BLaER1 treated with 17β-estradiol and CSF1 and Interleukin-3, amounts not matched to agents 10 nM and 100 nM (cell line): ENCODE data around the gene DDR1.
"Not testable (repeated sequence)": the region's sequence is repeated elsewhere in the genome, so short reads cannot be mapped to it uniquely, and the experiment has no call there.

Experiments
- H3K27ac ChIP-seq, 11 experiments: shearing (Covaris generic); formaldehyde crosslinking; 2 replicates each; pipeline ENCODE4 v1.8.1; 2022
- H3K27me3 ChIP-seq, 11 experiments: shearing (Covaris generic); formaldehyde crosslinking; 2 replicates each; pipeline ENCODE4 v1.8.1; 2022
- H3K36me3 ChIP-seq, 11 experiments: shearing (Covaris generic); formaldehyde crosslinking; 2 replicates each; pipeline ENCODE4 v1.8.1; 2022
- H3K4me1 ChIP-seq, 10 experiments: shearing (Covaris generic); formaldehyde crosslinking; 2 replicates each; pipeline ENCODE4 v1.8.1; 2022
- H3K4me2 ChIP-seq, 11 experiments: shearing (Covaris generic); formaldehyde crosslinking; 2 replicates each; pipeline ENCODE4 v1.8.1; 2022
- H3K4me3 ChIP-seq, 10 experiments: shearing (Covaris generic); formaldehyde crosslinking; 2 replicates each; pipeline ENCODE4 v1.8.1; 2022
- H3K9ac ChIP-seq, 11 experiments: shearing (Covaris generic); formaldehyde crosslinking; 2 replicates each; pipeline ENCODE4 v1.8.1; 2022
- H3K9me3 ChIP-seq, 11 experiments: shearing (Covaris generic); formaldehyde crosslinking; replicated peaks in 1 of 11; 2 replicates each; pipeline ENCODE4 v1.8.1; 2022
- H4K20me1 ChIP-seq, 11 experiments: shearing (Covaris generic); formaldehyde crosslinking; 2 replicates each; pipeline ENCODE4 v1.8.1; 2022
- Cebpa-rat ChIP-seq, 11 experiments: shearing (Covaris generic); IDR thresholded peaks; 2 replicates each; pipeline ENCODE4 v1.8.1; 2022

Gene DDR1

DNA sequence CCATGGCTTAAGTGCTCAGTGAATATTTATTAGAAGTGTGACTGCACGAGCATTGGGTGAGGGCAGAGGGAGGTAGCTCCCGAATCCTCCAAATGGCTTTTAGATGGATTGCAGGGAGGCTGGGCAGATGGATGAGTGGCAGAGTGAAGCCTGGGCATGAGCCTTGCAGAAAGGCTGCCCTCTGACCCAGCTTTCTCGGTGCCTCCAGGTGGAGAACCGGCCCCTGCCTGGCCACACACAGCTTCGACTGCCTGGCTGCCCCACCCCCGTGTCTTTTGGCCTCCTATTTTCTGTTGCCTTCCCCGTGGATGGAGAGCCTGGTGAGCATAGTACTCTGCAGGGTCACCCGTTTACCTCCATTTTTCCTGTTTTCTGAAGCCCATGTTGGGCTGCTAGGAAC is 33.2 kb downstream of the DDR1 start:
- no peak for TF ChIP-seq Cebpa-rat (IDR thresholded peaks at IDR 0.05)
- Histone ChIP-seq H3K9me3 (no peaks in the 10 kb centered on the region), H3K27me3 (no peaks in the 10 kb centered on the region), H3K4me1 (peaks cover 17 to 26% (median 22%) of the 10 kb centered on the region in 10 experiments), H3K36me3 (peaks cover 62 to 79% (median 74%) of the 10 kb centered on the region in 11 experiments), H3K27ac (no peak overlapping the region), H4K20me1 (peaks cover 0 to 18% (median 0%) of the 10 kb centered on the region in 11 experiments; a peak in 3 of 22 replicates), H3K4me2 (no peak overlapping the region), H3K4me3 (no peak overlapping the region), H3K9ac (peak overlapping the region in 7 of 11 experiments; percentile 4 to 55 (median 16); a peak in 4 of 22 replicates)

- Histone ChIP-seq H4K20me1 (peaks cover 0 to 29% (median 0%) of the 10 kb centered on the region in 11 experiments; a peak in 3 of 22 replicates), H3K4me3 (no peak overlapping the region), H3K27me3 (no peaks in the 10 kb centered on the region), H3K36me3 (peaks cover 72 to 81% (median 76%) of the 10 kb centered on the region in 11 experiments), H3K9me3 (no peaks in the 10 kb centered on the region), H3K4me2 (no peak overlapping the region), H3K9ac (peak overlapping the region in 2 of 11 experiments; percentile 3 to 44; a peak in 2 of 22 replicates), H3K27ac (no peak overlapping the region), H3K4me1 (peaks cover 14 to 20% (median 17%) of the 10 kb centered on the region in 10 experiments)
- no peak for TF ChIP-seq Cebpa-rat (IDR thresholded peaks at IDR 0.05)
Observed at GRCh38 chr6:30918670-30919069, 34.4 kb downstream of the DDR1 start.

DNA sequence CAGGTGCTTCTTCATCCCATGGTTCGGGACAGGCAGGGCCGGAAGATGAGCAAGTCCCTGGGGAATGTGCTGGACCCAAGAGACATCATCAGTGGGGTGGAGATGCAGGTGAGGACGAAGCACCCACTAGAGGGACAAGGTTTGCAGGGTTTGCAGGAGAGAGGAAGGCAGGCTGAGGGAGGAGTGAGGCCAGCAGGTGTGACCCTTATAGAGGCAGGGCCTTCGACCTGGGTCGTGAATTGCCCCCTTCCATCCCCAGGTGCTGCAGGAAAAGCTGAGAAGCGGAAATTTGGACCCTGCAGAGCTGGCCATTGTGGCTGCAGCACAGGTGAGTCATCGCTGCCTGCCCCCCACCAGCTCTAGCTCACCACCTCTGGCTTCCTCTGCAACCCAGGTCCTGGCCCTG is 38.1 kb downstream of the DDR1 start:
- Histone ChIP-seq H3K4me2 (no peak overlapping the region), H4K20me1 (peaks cover 0 to 31% (median 0%) of the 10 kb centered on the region in 11 experiments; a peak in 4 of 22 replicates), H3K36me3 (peaks cover 92 to 100% (median 99%) of the 10 kb centered on the region in 11 experiments), H3K9ac (no peak overlapping the region), H3K27me3 (no peaks in the 10 kb centered on the region), H3K27ac (no peak overlapping the region), H3K4me3 (no peak overlapping the region), H3K4me1 (no peaks in the 10 kb centered on the region), H3K9me3 (no peaks in the 10 kb centered on the region)
- no peak for TF ChIP-seq Cebpa-rat (IDR thresholded peaks at IDR 0.05)

- Histone ChIP-seq H3K9me3 (peaks cover 11 to 17% (median 14%) of the 10 kb centered on the region in 11 experiments), H4K20me1 (peaks cover 0 to 31% (median 0%) of the 10 kb centered on the region in 11 experiments; a peak in 4 of 22 replicates), H3K36me3 (peaks cover 78 to 100% (median 99%) of the 10 kb centered on the region in 11 experiments)
- not testable (repeated sequence) for H3K4me2 ChIP-seq, H3K27me3 ChIP-seq, H3K9ac ChIP-seq, H3K4me3 ChIP-seq, H3K4me1 ChIP-seq, H3K27ac ChIP-seq
Observed at GRCh38 chr6:30924040-30924627, 39.8 kb downstream of the DDR1 start.

DNA sequence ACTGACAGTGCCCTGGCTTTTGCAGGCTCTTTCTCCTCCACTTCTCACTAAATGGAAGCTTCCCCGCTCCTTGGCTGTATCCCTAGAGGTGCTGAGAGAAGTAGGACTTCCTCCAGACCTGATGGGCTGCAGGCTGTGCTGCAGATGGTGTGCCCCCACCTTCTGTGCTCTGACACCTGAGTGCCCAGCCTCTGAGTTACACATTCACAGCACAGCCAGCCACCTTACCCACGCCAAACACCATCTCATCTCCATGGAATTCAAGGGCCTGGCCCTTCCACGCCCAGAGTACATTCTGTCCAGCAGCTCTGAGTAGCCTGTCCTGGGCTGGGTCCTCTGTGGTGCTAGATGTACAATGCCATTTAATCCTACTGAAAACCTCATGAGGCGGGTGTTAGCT is 42.3 kb downstream of the DDR1 start:
- no peak overlapping the region for H3K27ac ChIP-seq
- no peaks in the 10 kb centered on the region for H3K27me3 ChIP-seq
- H3K36me3 ChIP-seq: peaks cover 53 to 77% (median 73%) of the 10 kb centered on the region in 11 experiments
- H3K4me3 ChIP-seq: no peak overlapping the region
- H3K9me3 ChIP-seq: peaks cover 12 to 19% (median 15%) of the 10 kb centered on the region in 11 experiments
- TF ChIP-seq Cebpa-rat (IDR thresholded peaks at IDR 0.05): no peak
- H3K9ac ChIP-seq: no peak overlapping the region
- H3K4me2 ChIP-seq: no peak overlapping the region
- H3K4me1 ChIP-seq: no peaks in the 10 kb centered on the region
- H4K20me1 ChIP-seq: peaks cover 0 to 18% (median 0%) of the 10 kb centered on the region in 11 experiments; a peak in 4 of 22 replicates

DNA sequence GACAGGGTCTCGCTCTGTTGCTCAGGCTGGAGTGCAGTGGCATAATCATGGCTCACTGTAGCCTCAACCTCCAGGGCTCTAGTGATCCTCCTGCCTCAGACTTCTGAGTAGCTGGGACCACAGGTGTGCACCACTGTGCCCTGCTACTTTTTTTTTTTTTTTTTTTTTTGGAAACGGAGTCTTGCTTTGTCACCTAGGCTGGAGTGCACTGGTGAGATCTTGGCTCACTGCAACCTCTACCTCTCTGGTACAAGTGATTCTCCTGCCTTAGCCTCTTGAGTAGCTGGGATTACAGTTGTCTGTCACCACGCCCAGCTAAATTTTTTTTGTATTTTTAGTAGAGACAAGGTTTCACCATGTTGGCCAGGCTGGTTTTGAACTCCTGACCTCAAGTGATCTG is 42.8 kb downstream of the DDR1 start:
- not testable (repeated sequence) for H3K27ac ChIP-seq, H3K27me3 ChIP-seq, H3K4me1 ChIP-seq, H3K4me2 ChIP-seq, H3K9ac ChIP-seq, H3K4me3 ChIP-seq
- Histone ChIP-seq H4K20me1 (peaks cover 0 to 18% (median 0%) of the 10 kb centered on the region in 11 experiments; a peak in 4 of 22 replicates), H3K9me3 (peaks cover 12 to 19% (median 15%) of the 10 kb centered on the region in 11 experiments), H3K36me3 (peaks cover 48 to 72% (median 69%) of the 10 kb centered on the region in 11 experiments)

- Histone ChIP-seq H3K4me1 (no peaks in the 10 kb centered on the region), H3K4me2 (no peak overlapping the region), H3K27ac (no peak overlapping the region), H3K9me3 (peaks cover 12 to 19% (median 15%) of the 10 kb centered on the region in 11 experiments), H3K9ac (no peak overlapping the region), H4K20me1 (peaks cover 0 to 6% (median 0%) of the 10 kb centered on the region in 11 experiments; a peak in 4 of 22 replicates), H3K36me3 (peaks cover 32 to 56% (median 53%) of the 10 kb centered on the region in 11 experiments), H3K4me3 (no peak overlapping the region), H3K27me3 (no peaks in the 10 kb centered on the region)
- TF ChIP-seq Cebpa-rat (IDR thresholded peaks at IDR 0.05): no peak
Observed at GRCh38 chr6:30928677-30929076, 44.4 kb downstream of the DDR1 start.

GRCh38 chr6:30930506-30930905 is 46.2 kb downstream of the DDR1 start:
- Histone ChIP-seq H3K9ac (no peak overlapping the region), H3K4me2 (no peak overlapping the region), H3K4me1 (no peaks in the 10 kb centered on the region), H3K27me3 (no peaks in the 10 kb centered on the region), H3K9me3 (peaks cover 12 to 19% (median 15%) of the 10 kb centered on the region in 11 experiments), H3K36me3 (peaks cover 16 to 38% (median 37%) of the 10 kb centered on the region in 11 experiments), H3K4me3 (no peak overlapping the region), H3K27ac (no peak overlapping the region), H4K20me1 (peaks cover 0 to under 1% (median 0%) of the 10 kb centered on the region in 11 experiments; a peak in 2 of 22 replicates)
- no peak for TF ChIP-seq Cebpa-rat (IDR thresholded peaks at IDR 0.05)

GRCh38 chr6:30931272-30931671 is 47.0 kb downstream of the DDR1 start:
- H4K20me1 ChIP-seq: no peaks in the 10 kb centered on the region
- H3K4me1 ChIP-seq: no peaks in the 10 kb centered on the region
- no peak for TF ChIP-seq Cebpa-rat (IDR thresholded peaks at IDR 0.05)
- peaks cover 9 to 30% (median 29%) of the 10 kb centered on the region in 11 experiments for H3K36me3 ChIP-seq
- no peak overlapping the region for H3K27ac ChIP-seq
- peaks cover 12 to 19% (median 15%) of the 10 kb centered on the region in 11 experiments for H3K9me3 ChIP-seq
- H3K27me3 ChIP-seq: no peaks in the 10 kb centered on the region
- no peak overlapping the region for H3K4me3 ChIP-seq
- no peak overlapping the region for H3K9ac ChIP-seq
- no peak overlapping the region for H3K4me2 ChIP-seq
